Measurements from ENCODE around the gene IMPDH2. TPM values are rescaled to one million over a fixed set of nuclear protein-coding genes. Genes with fewer than 3 reads are reported as not detected.
A peak's percentile ranks its signal among the peaks of the same experiment; 100 is the strongest.

The IMPDH2 gene
- total RNA-seq (132 TPM), polyA plus RNA-seq (ENCODE audit: insufficient read depth, low read depth, low replicate concordance) (99.9 TPM)
- long read RNA-seq, donor 1, transcript IMPDH2-201 (14 exons, 1,643 nt) = major isoform, 21 of 55 reads
- long read RNA-seq, donor 1, partial matches to known transcripts = 31 of 55 reads
- long read RNA-seq, donor 1, other reads (novel, unspliced or antisense) = 0 of 55 reads
- long read RNA-seq, donor 2, transcript IMPDH2-201 (14 exons, 1,643 nt) = major isoform, 35 of 63 reads
- long read RNA-seq, donor 2, partial matches to known transcripts = 25 of 63 reads
- long read RNA-seq, donor 2, other reads (novel, unspliced or antisense) = 0 of 63 reads
- long read RNA-seq, donor 3, transcript IMPDH2-201 (14 exons, 1,643 nt) = major isoform, 50 of 73 reads
- long read RNA-seq, donor 3, partial matches to known transcripts = 19 of 73 reads
- long read RNA-seq, donor 3, other reads (novel, unspliced or antisense) = 0 of 73 reads
- long read RNA-seq, donor 4, transcript IMPDH2-201 (14 exons, 1,643 nt) = major isoform, 38 of 45 reads
- long read RNA-seq, donor 4, partial matches to known transcripts = 5 of 45 reads
- long read RNA-seq, donor 4, other reads (novel, unspliced or antisense) = 0 of 45 reads
- long read RNA-seq, donor 5, transcript IMPDH2-201 (14 exons, 1,643 nt) = major isoform, 5 of 5 reads
- long read RNA-seq, donor 5, partial matches to known transcripts = 0 of 5 reads
- long read RNA-seq, donor 5, other reads (novel, unspliced or antisense) = 0 of 5 reads
- long read RNA-seq, donor 6, transcript IMPDH2-205 (2 exons, 420 nt) = minor isoform, 5 of 152 reads
- long read RNA-seq, donor 6, transcript IMPDH2-201 (14 exons, 1,643 nt) = major isoform, 76 of 152 reads
- long read RNA-seq, donor 6, partial matches to known transcripts = 64 of 152 reads
- long read RNA-seq, donor 6, other reads (novel, unspliced or antisense) = 0 of 152 reads
- long read RNA-seq, donor 7, transcript IMPDH2-201 (14 exons, 1,643 nt) = major isoform, 64 of 123 reads
- long read RNA-seq, donor 7, partial matches to known transcripts = 10 of 123 reads
- long read RNA-seq, donor 7, other reads (novel, unspliced or antisense) = 49 of 123 reads
- long read RNA-seq, donor 8, transcript IMPDH2-205 (2 exons, 420 nt) = minor isoform, 10 of 56 reads
- long read RNA-seq, donor 8, transcript IMPDH2-201 (14 exons, 1,643 nt) = major isoform, 24 of 56 reads
- long read RNA-seq, donor 8, partial matches to known transcripts = 18 of 56 reads
- long read RNA-seq, donor 8, other reads (novel, unspliced or antisense) = 0 of 56 reads
- long read RNA-seq, donor 9, transcript IMPDH2-201 (14 exons, 1,643 nt) = major isoform, 13 of 15 reads
- long read RNA-seq, donor 9, partial matches to known transcripts = 0 of 15 reads
- long read RNA-seq, donor 9, other reads (novel, unspliced or antisense) = 0 of 15 reads
- long read RNA-seq, donor 10, transcript IMPDH2-205 (2 exons, 420 nt) = minor isoform, 5 of 71 reads
- long read RNA-seq, donor 10, transcript IMPDH2-201 (14 exons, 1,643 nt) = major isoform, 26 of 71 reads
- long read RNA-seq, donor 10, partial matches to known transcripts = 38 of 71 reads
- long read RNA-seq, donor 10, other reads (novel, unspliced or antisense) = 0 of 71 reads

DNA sequence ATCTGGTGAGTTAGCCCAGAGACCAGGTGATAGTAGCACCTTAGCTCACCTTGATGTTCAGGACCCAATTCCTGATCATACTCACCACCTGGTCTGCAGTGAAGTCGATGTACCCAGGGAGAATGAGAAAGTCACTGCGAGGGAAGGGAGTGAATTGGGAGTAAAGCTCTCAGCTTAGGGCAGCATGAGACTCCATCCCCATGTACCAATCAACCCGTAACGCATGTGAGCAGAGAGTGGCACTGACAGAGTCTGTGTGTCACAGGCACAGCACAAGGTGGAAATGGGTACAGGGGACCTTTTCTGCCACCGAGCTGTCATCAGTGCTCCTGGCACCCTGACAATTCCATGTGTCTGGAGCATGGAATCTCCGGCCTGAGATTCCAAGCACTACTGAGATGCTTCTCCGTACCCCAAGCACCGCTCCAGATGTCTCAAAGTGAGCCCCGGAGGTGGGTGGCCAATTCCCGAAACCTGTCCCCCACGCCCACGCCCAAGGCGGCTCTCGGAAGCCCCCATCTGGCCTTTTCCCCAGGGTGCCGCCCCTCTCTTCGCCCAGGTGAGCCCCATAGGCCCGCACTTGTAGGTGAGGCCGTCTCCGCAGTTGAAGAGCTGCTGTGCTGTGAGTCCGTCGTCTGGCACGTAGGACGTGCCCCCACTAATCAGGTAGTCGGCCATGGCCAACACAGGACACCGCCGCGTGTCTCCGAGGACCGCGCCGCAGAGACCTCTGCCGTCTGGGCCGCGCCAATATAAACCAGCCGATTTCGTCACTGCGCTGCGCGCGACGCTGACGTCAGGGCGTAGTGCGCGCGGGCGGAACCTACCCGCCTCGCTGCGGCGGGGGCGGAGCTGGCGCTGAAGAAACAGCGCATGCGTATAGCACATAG, at the start of gene IMPDH2:
Gene IMPDH2 (minus strand): TSS at position 726 of the 890 bp plus-strand sequence. CDS start 48 bp downstream, at position 678.
- peak; percentile 32 for FAIRE-seq
- TF ChIP-seq, protein P1, sequence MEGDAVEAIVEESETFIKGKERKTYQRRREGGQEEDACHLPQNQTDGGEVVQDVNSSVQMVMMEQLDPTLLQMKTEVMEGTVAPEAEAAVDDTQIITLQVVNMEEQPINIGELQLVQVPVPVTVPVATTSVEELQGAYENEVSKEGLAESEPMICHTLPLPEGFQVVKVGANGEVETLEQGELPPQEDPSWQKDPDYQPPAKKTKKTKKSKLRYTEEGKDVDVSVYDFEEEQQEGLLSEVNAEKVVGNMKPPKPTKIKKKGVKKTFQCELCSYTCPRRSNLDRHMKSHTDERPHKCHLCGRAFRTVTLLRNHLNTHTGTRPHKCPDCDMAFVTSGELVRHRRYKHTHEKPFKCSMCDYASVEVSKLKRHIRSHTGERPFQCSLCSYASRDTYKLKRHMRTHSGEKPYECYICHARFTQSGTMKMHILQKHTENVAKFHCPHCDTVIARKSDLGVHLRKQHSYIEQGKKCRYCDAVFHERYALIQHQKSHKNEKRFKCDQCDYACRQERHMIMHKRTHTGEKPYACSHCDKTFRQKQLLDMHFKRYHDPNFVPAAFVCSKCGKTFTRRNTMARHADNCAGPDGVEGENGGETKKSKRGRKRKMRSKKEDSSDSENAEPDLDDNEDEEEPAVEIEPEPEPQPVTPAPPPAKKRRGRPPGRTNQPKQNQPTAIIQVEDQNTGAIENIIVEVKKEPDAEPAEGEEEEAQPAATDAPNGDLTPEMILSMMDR (IDR thresholded peaks at IDR 0.05; ENCODE audit: borderline replicate concordance, extremely low read depth, insufficient read depth) = peak; percentile 39
- intact Hi-C loops (cut with DNase I) = no loop called here
- Histone ChIP-seq H3K36me3 (ENCODE audit: control insufficient read depth in 2 of 3, insufficient read depth in 3 of 3, low read length in 3 of 3) (peaks cover 15 to 66% (median 42%) of the 10 kb centered on the region in 3 donors), H3K9me3 (ENCODE audit: control insufficient read depth in 2 of 3, insufficient read depth in 1 of 3, low read length in 3 of 3) (no peaks in the 10 kb centered on the region), H3K4me1 (ENCODE audit: control insufficient read depth in 2 of 3, insufficient read depth in 2 of 3, low read depth in 1 of 3, low read length in 3 of 3) (peaks cover 0 to 17% (median 9%) of the 10 kb centered on the region in 3 donors), H3K4me3 (ENCODE audit: low read length in 3 of 3) (peak within 1 kb of the TSS; percentile 65 to 87 (median 78)), H3K27me3 (ENCODE audit: control insufficient read depth, insufficient read depth, low read length) (no peaks in the 10 kb centered on the region), H3K27ac (ENCODE audit: low read depth in 2 of 2, low read length in 2 of 2) (peak within 1 kb of the TSS; percentile 93 to 97), H3K9ac (ENCODE audit: low read length in 3 of 3) (peak within 1 kb of the TSS; percentile 65 to 96 (median 82))
- DNase-seq = peak; percentile 93 to 98 (median 97)

DNA sequence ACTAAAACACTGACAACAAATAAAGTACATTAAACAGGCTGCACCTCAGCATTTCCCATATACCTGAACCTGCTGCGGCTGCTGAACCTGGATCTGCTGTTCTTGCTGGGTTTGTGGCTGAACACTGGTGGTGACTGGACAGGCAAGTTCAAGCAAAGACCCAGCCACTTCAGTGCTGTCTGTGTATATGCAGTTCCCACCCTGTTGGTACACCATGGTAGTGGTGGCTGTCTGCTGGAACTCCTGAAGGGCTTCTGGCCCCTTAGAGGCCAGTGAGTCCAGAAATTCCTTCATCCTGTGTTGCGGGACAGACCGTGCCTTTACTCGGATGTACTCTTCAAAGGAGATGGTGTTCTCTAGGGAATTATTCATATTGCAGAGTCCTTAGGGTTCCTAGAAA, 47.4 kb upstream of the IMPDH2 start:
- no peak overlapping the region for H3K4me3 ChIP-seq (ENCODE audit: low read length in 3 of 3)
- DNase-seq (no peak), FAIRE-seq (no peak)
- H3K4me1 ChIP-seq (ENCODE audit: control insufficient read depth in 2 of 3, insufficient read depth in 2 of 3, low read depth in 1 of 3, low read length in 3 of 3) = no peaks in the 10 kb centered on the region
- no peak overlapping the region for H3K27ac ChIP-seq (ENCODE audit: low read depth in 2 of 2, low read length in 2 of 2)
- H3K9me3 ChIP-seq (ENCODE audit: control insufficient read depth in 2 of 3, insufficient read depth in 1 of 3, low read length in 3 of 3) = no peaks in the 10 kb centered on the region
- intact Hi-C loops (cut with DNase I) = no loop called here
- H3K27me3 ChIP-seq (ENCODE audit: control insufficient read depth, insufficient read depth, low read length) = no peaks in the 10 kb centered on the region
- H3K9ac ChIP-seq (ENCODE audit: low read length in 3 of 3) = no peak overlapping the region
- H3K36me3 ChIP-seq (ENCODE audit: control insufficient read depth in 2 of 3, insufficient read depth in 3 of 3, low read length in 3 of 3) = peaks cover 0 to 27% (median 11%) of the 10 kb centered on the region in 3 donors
- TF ChIP-seq, protein P1 (IDR thresholded peaks at IDR 0.05; ENCODE audit: borderline replicate concordance, extremely low read depth, insufficient read depth) = no peak
